GM12874 (cell line): ENCODE data around the gene ALDH1A2.

ENCODE experiments used
- TF ChIP-seq, protein P1 (sequence below): IDR thresholded peaks from 2 replicates; pipeline ENCODE4 v1.5.1; 2011; ENCODE audit warnings: low read depth, mild to moderate bottlenecking, control low read depth, low read length, moderate library complexity; ENCODE audit not compliant: insufficient read depth

The ALDH1A2 gene

DNA sequence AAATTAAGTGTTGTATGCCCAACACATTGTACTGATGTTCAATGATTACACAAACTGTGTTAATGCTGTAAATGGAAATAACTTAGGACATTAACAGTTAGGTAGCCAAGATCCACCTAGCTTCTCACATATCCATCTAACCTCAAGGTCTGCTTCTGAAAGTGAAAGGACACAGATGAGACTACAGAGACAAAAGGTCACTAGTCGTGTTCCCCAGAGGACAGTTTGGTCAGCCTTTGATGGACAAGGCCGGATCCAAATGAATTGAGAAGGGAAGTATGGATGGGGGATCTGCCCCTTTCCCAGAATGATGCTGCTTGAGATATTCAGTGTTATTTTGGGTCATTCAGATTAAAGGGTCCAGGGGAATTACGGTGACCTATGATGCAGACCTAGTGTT lies 17.2 kb downstream of the ALDH1A2 start:
- TF ChIP-seq, protein P1, sequence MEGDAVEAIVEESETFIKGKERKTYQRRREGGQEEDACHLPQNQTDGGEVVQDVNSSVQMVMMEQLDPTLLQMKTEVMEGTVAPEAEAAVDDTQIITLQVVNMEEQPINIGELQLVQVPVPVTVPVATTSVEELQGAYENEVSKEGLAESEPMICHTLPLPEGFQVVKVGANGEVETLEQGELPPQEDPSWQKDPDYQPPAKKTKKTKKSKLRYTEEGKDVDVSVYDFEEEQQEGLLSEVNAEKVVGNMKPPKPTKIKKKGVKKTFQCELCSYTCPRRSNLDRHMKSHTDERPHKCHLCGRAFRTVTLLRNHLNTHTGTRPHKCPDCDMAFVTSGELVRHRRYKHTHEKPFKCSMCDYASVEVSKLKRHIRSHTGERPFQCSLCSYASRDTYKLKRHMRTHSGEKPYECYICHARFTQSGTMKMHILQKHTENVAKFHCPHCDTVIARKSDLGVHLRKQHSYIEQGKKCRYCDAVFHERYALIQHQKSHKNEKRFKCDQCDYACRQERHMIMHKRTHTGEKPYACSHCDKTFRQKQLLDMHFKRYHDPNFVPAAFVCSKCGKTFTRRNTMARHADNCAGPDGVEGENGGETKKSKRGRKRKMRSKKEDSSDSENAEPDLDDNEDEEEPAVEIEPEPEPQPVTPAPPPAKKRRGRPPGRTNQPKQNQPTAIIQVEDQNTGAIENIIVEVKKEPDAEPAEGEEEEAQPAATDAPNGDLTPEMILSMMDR: no peak

DNA sequence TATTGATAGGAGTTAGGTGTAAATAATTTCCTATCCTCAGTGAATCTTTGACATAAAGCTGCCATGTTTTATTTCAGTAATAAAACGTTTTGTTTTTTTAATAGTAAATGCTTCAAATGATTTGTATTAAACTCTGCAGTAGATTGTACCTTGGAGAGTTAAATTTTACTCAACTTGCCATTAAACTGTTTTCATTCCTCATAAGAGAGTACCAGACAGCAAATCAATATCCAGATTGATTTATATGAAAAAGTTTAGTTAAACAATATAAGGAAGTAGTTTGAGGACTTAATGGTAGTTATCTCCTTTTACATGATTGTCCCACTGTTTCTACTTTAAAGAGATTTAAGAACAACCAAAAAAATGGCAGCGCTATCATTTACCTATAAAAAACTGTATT lies 18.4 kb downstream of the ALDH1A2 start:
- TF ChIP-seq, protein P1: no peak

DNA sequence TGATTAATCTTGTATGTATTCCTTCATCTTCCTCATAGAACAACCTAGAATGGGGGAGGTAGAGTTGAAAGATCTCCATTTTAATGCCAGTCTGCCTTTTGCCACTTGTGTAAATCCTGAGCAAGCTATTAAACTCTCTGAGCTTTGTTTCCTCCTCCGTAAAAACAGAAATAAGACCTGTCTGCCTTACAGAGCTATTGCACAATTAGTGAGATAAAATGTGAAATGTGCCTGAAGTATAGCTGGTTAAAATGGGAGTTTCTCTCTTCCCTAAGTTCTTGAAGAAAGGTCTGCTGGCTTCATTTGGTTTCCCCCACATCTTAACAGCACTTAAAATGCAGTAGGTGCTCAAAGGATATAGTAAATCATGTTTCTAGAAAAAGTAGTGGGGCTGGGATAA lies 19.0 kb downstream of the ALDH1A2 start:
- TF ChIP-seq, protein P1: no peak

DNA sequence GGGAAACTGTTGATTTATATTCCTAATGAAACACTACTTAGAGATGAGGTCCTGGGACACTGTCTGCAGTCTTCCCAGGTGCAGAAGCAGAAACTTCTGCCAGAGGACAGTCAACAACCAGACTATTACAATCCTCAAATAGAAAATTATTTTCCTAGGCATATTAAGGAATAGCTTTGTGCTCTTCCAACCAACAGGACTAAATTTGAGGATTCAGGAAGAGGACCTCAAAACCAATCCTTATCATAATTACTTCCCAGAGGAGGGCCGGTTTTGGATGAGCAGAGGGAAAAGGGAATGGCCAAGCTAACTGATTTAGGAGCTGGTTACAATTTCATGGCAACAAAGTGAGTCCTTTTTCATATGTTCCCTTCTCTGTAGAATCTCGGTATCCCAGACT lies 21.0 kb downstream of the ALDH1A2 start:
- TF ChIP-seq, protein P1: no peak

DNA sequence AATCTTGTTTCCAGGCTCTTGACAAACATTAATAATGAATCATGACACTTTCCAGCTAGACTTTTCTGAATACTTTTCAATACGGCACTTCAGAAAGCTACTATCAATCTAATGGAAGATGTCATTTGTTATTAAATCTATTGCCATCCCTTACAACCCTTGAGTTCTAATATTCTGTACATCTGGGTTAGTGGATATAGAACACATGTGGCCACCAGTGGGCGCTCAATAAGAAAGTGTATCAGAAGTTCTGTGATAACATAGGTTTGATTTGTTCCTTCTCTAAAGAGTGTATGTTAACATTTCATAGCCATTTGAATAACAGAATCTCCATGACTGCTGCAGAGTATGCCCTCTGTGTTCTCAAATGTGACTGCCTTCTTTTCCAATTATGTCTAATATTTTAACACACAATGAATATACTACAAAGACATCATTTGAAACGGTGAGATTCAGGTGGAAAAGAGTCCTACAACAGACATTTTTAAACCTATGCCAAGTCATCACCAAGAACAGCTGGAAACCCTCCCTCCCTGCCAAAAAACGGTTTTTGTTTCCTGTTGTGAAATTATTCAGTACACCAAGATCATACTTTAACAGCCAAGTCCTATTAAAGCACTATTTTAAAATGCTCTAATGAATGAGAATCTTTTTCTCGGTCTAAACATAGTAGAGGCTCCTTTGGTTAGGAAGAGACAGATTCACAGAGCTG lies 22.2 kb downstream of the ALDH1A2 start:
- TF ChIP-seq, protein P1: peak; percentile 56

DNA sequence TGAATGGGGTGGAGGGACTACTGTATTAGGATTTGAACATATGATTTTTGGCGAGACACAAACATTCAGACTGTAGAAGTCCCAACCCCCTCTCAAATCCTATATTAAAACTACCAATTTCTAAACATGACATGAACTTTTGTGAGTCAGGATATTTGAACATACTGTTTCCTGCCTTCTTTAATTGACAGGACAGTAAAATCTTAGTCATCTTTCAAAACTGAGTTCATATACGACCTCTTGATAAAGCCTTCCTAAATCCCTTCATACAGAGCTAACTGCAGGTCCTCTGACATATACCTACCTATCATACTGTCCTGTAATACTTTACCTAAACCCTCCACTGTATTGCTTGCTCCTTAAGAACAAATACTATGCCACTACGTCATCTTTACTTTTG lies 23.5 kb downstream of the ALDH1A2 start:
- TF ChIP-seq, protein P1: no peak

DNA sequence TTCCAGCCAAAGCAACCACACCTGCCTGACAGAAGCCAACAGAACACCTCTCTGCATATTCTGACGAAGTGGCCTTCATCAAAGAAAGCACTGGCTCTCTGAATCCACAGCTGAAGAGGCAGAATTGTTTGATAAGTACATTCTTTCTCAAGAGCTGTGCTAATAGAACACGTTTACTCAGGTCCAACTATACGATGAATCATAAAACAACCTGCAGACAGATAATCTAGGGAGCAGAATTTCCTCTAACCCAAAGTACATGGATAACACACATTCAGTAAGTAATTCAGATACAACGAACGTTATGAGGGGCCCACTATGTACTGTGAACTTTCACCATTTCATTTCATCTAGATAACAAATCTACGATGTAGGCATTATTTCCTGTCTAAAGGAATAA lies 25.4 kb downstream of the ALDH1A2 start:
- TF ChIP-seq, protein P1: no peak
